HG03432 (cell line): ENCODE measurements around the gene NFKBIE.

Experiments
- ATAC-seq: cut with Tn5 transposase; IDR thresholded peaks from one replicate; pipeline ENCODE4 v1.9.1; 2021; ENCODE audit warnings: mild to moderate bottlenecking, moderate library complexity; ENCODE audit not compliant: unreplicated experiment

Gene NFKBIE

GRCh38 chr6:44297063-44298038, 32.0 kb upstream of the NFKBIE start:
- ATAC-seq: no peak

GRCh38 chr6:44294832-44295791, 29.8 kb upstream of the NFKBIE start:
- ATAC-seq: no peak

GRCh38 chr6:44292661-44293365, 27.5 kb upstream of the NFKBIE start:
- ATAC-seq: no peak

- ATAC-seq: no peak
Observed at GRCh38 chr6:44291841-44292240, 26.5 kb upstream of the NFKBIE start.

- no peak for ATAC-seq
Observed at GRCh38 chr6:44289726-44290260, 24.4 kb upstream of the NFKBIE start.

- ATAC-seq: no peak
Observed at GRCh38 chr6:44286747-44287146, 21.4 kb upstream of the NFKBIE start.

- no peak for ATAC-seq
Observed at GRCh38 chr6:44286285-44286565, 20.9 kb upstream of the NFKBIE start.

- no peak for ATAC-seq
Observed at GRCh38 chr6:44285552-44286284, 20.4 kb upstream of the NFKBIE start.

- no peak for ATAC-seq
Observed at GRCh38 chr6:44284867-44285266, 19.5 kb upstream of the NFKBIE start.

- no peak for ATAC-seq
Observed at GRCh38 chr6:44284121-44284520, 18.8 kb upstream of the NFKBIE start.

GRCh38 chr6:44278774-44279697, 13.7 kb upstream of the NFKBIE start:
- ATAC-seq: no peak

- ATAC-seq: no peak
Observed at GRCh38 chr6:44278315-44278714, 13.0 kb upstream of the NFKBIE start.

GRCh38 chr6:44277763-44278162, 12.4 kb upstream of the NFKBIE start:
- no peak for ATAC-seq

- ATAC-seq: no peak
Observed at GRCh38 chr6:44276667-44277640, 11.6 kb upstream of the NFKBIE start.

- no peak for ATAC-seq
Observed at GRCh38 chr6:44275749-44276648, 10.6 kb upstream of the NFKBIE start.

GRCh38 chr6:44275271-44275748, 10.0 kb upstream of the NFKBIE start:
- ATAC-seq: no peak

GRCh38 chr6:44273617-44274016, 8.3 kb upstream of the NFKBIE start:
- no peak for ATAC-seq
